WTC11 (cell line): ENCODE results near the gene TMED4. TPM values are rescaled to one million over a fixed set of nuclear protein-coding genes. Genes with fewer than 3 reads are reported as not detected.

Experiments
- CBFB ChIP-seq: sonication (generic); formaldehyde crosslinking; IDR thresholded peaks from 2 replicates; pipeline ENCODE4 v1.8.1; 2022; ENCODE audit warnings: mild to moderate bottlenecking, low read depth, missing genetic modification reagents
- CREB1 ChIP-seq: sonication (generic); formaldehyde crosslinking; IDR thresholded peaks from 2 replicates; pipeline ENCODE4 v1.8.0; 2023; ENCODE audit warnings: mild to moderate bottlenecking, missing genetic modification reagents
- ELF4 ChIP-seq: sonication (generic); formaldehyde crosslinking; IDR thresholded peaks from 2 replicates; pipeline ENCODE4 v1.8.1; 2022; ENCODE audit warnings: low read depth, mild to moderate bottlenecking, moderate library complexity, missing genetic modification reagents
- EMX1 ChIP-seq: fragments of 250-450 bp; sonication (Bioruptor Pico); IDR thresholded peaks from 2 replicates; pipeline ENCODE4 v1.8.0; 2021; ENCODE audit warnings: mild to moderate bottlenecking
- FOXJ3 ChIP-seq: sonication (generic); formaldehyde crosslinking; IDR thresholded peaks from 2 replicates; pipeline ENCODE4 v1.9.0; 2021; ENCODE audit warnings: missing genetic modification reagents, mild to moderate bottlenecking, borderline replicate concordance
- JAZF1 ChIP-seq: fragments of 250-450 bp; sonication (Bioruptor Pico); IDR thresholded peaks from 2 replicates; pipeline ENCODE4 v1.9.0; 2021; ENCODE audit warnings: moderate library complexity, mild to moderate bottlenecking, inconsistent platforms
- NFE2L1 ChIP-seq: sonication (generic); formaldehyde crosslinking; IDR thresholded peaks from 2 replicates; pipeline ENCODE4 v1.8.1; 2023; ENCODE audit warnings: missing genetic modification reagents
- NFYB ChIP-seq: sonication (generic); formaldehyde crosslinking; conservative IDR thresholded peaks from 2 replicates; pipeline ENCODE4 v1.8.0; 2022; ENCODE audit warnings: low read depth, missing genetic modification reagents
- NR2C2 ChIP-seq: sonication (generic); formaldehyde crosslinking; IDR thresholded peaks from 2 replicates; pipeline ENCODE4 v1.8.0; 2022; ENCODE audit warnings: mild to moderate bottlenecking, missing genetic modification reagents
- OVOL2 ChIP-seq: fragments of 250-450 bp; sonication (Bioruptor Pico); IDR thresholded peaks from 2 replicates; pipeline ENCODE4 v1.9.0; 2021; ENCODE audit warnings: mild to moderate bottlenecking, borderline replicate concordance
- RORB ChIP-seq: fragments of 250-450 bp; sonication (Bioruptor Pico); IDR thresholded peaks from 2 replicates; pipeline ENCODE4 v1.9.0; 2021; ENCODE audit warnings: mild to moderate bottlenecking
- SMAD4 ChIP-seq: sonication (generic); formaldehyde crosslinking; IDR thresholded peaks from 2 replicates; pipeline ENCODE4 v1.8.0; 2022; ENCODE audit warnings: mild to moderate bottlenecking, missing genetic modification reagents
- TCF7 ChIP-seq: sonication (generic); formaldehyde crosslinking; IDR thresholded peaks from 2 replicates; pipeline ENCODE4 v1.8.0; 2022; ENCODE audit warnings: mild to moderate bottlenecking, low read depth, missing genetic modification reagents, moderate library complexity
- TEAD1 ChIP-seq: sonication (generic); formaldehyde crosslinking; IDR thresholded peaks from 2 replicates; pipeline ENCODE4 v1.8.0; 2022; ENCODE audit warnings: mild to moderate bottlenecking, missing genetic modification reagents
- TEAD4 ChIP-seq: sonication (generic); formaldehyde crosslinking; IDR thresholded peaks from 2 replicates; pipeline ENCODE4 v1.8.0; 2022; ENCODE audit warnings: mild to moderate bottlenecking, missing genetic modification reagents
- ZNF121 ChIP-seq: sonication (generic); formaldehyde crosslinking; IDR thresholded peaks from 2 replicates; pipeline ENCODE4 v1.8.0; 2023; ENCODE audit warnings: missing genetic modification reagents
- ZNF138 ChIP-seq: sonication (generic); formaldehyde crosslinking; conservative IDR thresholded peaks from 2 replicates; pipeline ENCODE4 v1.8.1; 2022; ENCODE audit warnings: mild to moderate bottlenecking, moderate library complexity, missing genetic modification reagents
- ZNF263 ChIP-seq: sonication (generic); formaldehyde crosslinking; IDR thresholded peaks from 2 replicates; pipeline ENCODE4 v1.8.1; 2022; ENCODE audit warnings: low read depth, mild to moderate bottlenecking, moderate library complexity, missing genetic modification reagents
- ZNF671 ChIP-seq: fragments of 250-450 bp; sonication (Bioruptor Pico); IDR thresholded peaks from 2 replicates; pipeline ENCODE4 v1.8.0; 2021; ENCODE audit warnings: mild to moderate bottlenecking
- total RNA-seq: library from RNA; stranded (reverse); gene quantifications from 3 replicates; pipeline ENCODE4 v1.2.3, GENCODE V29; 2021
- TF ChIP-seq, protein P1 (sequence below): sonication (generic); formaldehyde crosslinking; IDR thresholded peaks from 2 replicates; pipeline ENCODE4 v1.8.0; 2022; ENCODE audit warnings: mild to moderate bottlenecking, missing genetic modification reagents
- TF ChIP-seq, protein P2 (sequence below): sonication (generic); formaldehyde crosslinking; IDR thresholded peaks from 2 replicates; pipeline ENCODE4 v1.8.1; 2023; ENCODE audit warnings: mild to moderate bottlenecking, missing genetic modification reagents, moderate library complexity
- TF ChIP-seq, protein P3 (sequence below): sonication (generic); formaldehyde crosslinking; IDR thresholded peaks from 2 replicates; pipeline ENCODE4 v1.8.0; 2023; ENCODE audit warnings: missing genetic modification reagents
- TF ChIP-seq, protein P4 (sequence below): sonication (generic); formaldehyde crosslinking; IDR thresholded peaks from 2 replicates; pipeline ENCODE4 v1.8.1; 2022; ENCODE audit warnings: mild to moderate bottlenecking, missing genetic modification reagents, moderate library complexity, borderline replicate concordance
- TF ChIP-seq, protein P5 (sequence below): fragments of 250-450 bp; sonication (Bioruptor Pico); IDR thresholded peaks from 2 replicates; pipeline ENCODE4 v1.8.0; 2021; ENCODE audit warnings: mild to moderate bottlenecking
- TF ChIP-seq, protein P6 (sequence below): sonication (generic); formaldehyde crosslinking; IDR thresholded peaks from 2 replicates; pipeline ENCODE4 v1.8.0; 2022; ENCODE audit warnings: mild to moderate bottlenecking, missing genetic modification reagents
- TF ChIP-seq, protein P7 (sequence below): sonication (generic); formaldehyde crosslinking; IDR thresholded peaks from 2 replicates; pipeline ENCODE4 v1.8.1; 2023; ENCODE audit warnings: mild to moderate bottlenecking, missing genetic modification reagents, moderate library complexity
- TF ChIP-seq, protein P8 (sequence below): sonication (generic); formaldehyde crosslinking; IDR thresholded peaks from 2 replicates; pipeline ENCODE4 v1.8.0; 2023; ENCODE audit warnings: missing genetic modification reagents, mild to moderate bottlenecking, borderline replicate concordance

Gene TMED4
- total RNA-seq, 1 experiment from 2014 or later: 58.6 TPM

DNA sequence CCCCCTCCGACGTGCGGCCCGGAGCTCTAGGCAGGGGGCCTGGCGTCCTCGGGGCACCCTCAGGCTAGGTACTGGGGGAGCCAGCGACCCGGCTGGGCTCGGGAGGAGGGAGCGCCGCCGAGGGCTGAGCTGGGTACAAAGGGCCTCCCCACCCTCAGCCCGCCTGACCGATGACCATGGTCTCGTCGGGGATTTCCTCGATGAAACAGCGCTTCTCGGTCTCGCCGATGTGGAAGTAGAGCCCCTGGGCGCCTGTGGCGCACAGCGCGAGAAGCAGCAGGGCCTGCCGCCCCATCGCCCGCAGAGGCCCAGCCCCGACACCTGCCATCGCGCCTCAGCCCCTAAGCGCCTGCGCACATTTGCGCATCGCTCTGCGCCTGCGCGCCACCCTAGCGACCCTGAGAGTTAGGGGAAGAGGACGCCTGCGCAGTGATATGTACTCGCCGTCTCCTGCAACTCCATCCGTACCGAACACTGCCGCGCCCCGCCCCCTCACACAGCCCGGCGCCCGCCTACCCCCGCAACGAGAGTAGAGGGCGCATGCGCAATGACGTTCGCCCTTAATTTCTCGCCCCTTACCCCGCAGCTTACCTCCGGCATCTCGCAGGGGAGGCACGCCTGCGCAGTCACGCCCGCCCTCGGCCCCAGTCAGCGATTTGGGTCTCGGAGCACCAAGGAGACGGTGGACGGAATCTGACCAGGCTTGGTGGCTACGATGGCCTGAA is at the start of gene TMED4 (continued):
- TF ChIP-seq, protein P1, sequence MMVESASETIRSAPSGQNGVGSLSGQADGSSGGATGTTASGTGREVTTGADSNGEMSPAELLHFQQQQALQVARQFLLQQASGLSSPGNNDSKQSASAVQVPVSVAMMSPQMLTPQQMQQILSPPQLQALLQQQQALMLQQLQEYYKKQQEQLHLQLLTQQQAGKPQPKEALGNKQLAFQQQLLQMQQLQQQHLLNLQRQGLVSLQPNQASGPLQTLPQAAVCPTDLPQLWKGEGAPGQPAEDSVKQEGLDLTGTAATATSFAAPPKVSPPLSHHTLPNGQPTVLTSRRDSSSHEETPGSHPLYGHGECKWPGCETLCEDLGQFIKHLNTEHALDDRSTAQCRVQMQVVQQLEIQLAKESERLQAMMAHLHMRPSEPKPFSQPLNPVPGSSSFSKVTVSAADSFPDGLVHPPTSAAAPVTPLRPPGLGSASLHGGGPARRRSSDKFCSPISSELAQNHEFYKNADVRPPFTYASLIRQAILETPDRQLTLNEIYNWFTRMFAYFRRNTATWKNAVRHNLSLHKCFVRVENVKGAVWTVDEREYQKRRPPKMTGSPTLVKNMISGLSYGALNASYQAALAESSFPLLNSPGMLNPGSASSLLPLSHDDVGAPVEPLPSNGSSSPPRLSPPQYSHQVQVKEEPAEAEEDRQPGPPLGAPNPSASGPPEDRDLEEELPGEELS (CRISPR knock-in tag): no peak
- TF ChIP-seq NR2C2 (CRISPR knock-in tag) (no peak), ZNF671 (CRISPR knock-in tag) (no peak), FOXJ3 (CRISPR knock-in tag) (no peak), NFYB (no peak), TEAD1 (no peak), NFE2L1 (CRISPR knock-in tag) (no peak), TCF7 (CRISPR knock-in tag) (no peak), ZNF121 (no peak), ZNF138 (CRISPR knock-in tag) (peak; percentile 94; the same call in 1 of the 2 replicates), JAZF1 (no peak), ZNF263 (CRISPR knock-in tag) (no peak; the same call in 1 of the 2 replicates), CBFB (0 out of 2 replicates have a peak, but pooled peaks have one; percentile 80), OVOL2 (CRISPR knock-in tag) (no peak), SMAD4 (CRISPR knock-in tag) (no peak), TEAD4 (CRISPR knock-in tag) (no peak), EMX1 (CRISPR knock-in tag) (no peak), RORB (CRISPR knock-in tag) (no peak), ELF4 (no peak), CREB1 (CRISPR knock-in tag) (peak; percentile 69; the same call in 1 of the 2 replicates)
- TF ChIP-seq, protein P2, sequence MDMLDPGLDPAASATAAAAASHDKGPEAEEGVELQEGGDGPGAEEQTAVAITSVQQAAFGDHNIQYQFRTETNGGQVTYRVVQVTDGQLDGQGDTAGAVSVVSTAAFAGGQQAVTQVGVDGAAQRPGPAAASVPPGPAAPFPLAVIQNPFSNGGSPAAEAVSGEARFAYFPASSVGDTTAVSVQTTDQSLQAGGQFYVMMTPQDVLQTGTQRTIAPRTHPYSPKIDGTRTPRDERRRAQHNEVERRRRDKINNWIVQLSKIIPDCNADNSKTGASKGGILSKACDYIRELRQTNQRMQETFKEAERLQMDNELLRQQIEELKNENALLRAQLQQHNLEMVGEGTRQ (CRISPR knock-in tag): no peak; the same call in 1 of the 2 replicates
- TF ChIP-seq, protein P3, sequence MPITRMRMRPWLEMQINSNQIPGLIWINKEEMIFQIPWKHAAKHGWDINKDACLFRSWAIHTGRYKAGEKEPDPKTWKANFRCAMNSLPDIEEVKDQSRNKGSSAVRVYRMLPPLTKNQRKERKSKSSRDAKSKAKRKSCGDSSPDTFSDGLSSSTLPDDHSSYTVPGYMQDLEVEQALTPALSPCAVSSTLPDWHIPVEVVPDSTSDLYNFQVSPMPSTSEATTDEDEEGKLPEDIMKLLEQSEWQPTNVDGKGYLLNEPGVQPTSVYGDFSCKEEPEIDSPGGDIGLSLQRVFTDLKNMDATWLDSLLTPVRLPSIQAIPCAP: no peak
- TF ChIP-seq, protein P4, sequence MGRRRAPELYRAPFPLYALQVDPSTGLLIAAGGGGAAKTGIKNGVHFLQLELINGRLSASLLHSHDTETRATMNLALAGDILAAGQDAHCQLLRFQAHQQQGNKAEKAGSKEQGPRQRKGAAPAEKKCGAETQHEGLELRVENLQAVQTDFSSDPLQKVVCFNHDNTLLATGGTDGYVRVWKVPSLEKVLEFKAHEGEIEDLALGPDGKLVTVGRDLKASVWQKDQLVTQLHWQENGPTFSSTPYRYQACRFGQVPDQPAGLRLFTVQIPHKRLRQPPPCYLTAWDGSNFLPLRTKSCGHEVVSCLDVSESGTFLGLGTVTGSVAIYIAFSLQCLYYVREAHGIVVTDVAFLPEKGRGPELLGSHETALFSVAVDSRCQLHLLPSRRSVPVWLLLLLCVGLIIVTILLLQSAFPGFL (CRISPR knock-in tag): no peak
- TF ChIP-seq, protein P5, sequence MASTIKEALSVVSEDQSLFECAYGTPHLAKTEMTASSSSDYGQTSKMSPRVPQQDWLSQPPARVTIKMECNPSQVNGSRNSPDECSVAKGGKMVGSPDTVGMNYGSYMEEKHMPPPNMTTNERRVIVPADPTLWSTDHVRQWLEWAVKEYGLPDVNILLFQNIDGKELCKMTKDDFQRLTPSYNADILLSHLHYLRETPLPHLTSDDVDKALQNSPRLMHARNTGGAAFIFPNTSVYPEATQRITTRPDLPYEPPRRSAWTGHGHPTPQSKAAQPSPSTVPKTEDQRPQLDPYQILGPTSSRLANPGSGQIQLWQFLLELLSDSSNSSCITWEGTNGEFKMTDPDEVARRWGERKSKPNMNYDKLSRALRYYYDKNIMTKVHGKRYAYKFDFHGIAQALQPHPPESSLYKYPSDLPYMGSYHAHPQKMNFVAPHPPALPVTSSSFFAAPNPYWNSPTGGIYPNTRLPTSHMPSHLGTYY (CRISPR knock-in tag): no peak
- TF ChIP-seq, protein P6, sequence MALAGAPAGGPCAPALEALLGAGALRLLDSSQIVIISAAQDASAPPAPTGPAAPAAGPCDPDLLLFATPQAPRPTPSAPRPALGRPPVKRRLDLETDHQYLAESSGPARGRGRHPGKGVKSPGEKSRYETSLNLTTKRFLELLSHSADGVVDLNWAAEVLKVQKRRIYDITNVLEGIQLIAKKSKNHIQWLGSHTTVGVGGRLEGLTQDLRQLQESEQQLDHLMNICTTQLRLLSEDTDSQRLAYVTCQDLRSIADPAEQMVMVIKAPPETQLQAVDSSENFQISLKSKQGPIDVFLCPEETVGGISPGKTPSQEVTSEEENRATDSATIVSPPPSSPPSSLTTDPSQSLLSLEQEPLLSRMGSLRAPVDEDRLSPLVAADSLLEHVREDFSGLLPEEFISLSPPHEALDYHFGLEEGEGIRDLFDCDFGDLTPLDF (CRISPR knock-in tag): 0 out of 2 replicates have a peak, but pooled peaks have one; percentile 33
- TF ChIP-seq, protein P7, sequence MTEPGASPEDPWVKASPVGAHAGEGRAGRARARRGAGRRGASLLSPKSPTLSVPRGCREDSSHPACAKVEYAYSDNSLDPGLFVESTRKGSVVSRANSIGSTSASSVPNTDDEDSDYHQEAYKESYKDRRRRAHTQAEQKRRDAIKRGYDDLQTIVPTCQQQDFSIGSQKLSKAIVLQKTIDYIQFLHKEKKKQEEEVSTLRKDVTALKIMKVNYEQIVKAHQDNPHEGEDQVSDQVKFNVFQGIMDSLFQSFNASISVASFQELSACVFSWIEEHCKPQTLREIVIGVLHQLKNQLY (CRISPR knock-in tag): no peak
- TF ChIP-seq, protein P8, sequence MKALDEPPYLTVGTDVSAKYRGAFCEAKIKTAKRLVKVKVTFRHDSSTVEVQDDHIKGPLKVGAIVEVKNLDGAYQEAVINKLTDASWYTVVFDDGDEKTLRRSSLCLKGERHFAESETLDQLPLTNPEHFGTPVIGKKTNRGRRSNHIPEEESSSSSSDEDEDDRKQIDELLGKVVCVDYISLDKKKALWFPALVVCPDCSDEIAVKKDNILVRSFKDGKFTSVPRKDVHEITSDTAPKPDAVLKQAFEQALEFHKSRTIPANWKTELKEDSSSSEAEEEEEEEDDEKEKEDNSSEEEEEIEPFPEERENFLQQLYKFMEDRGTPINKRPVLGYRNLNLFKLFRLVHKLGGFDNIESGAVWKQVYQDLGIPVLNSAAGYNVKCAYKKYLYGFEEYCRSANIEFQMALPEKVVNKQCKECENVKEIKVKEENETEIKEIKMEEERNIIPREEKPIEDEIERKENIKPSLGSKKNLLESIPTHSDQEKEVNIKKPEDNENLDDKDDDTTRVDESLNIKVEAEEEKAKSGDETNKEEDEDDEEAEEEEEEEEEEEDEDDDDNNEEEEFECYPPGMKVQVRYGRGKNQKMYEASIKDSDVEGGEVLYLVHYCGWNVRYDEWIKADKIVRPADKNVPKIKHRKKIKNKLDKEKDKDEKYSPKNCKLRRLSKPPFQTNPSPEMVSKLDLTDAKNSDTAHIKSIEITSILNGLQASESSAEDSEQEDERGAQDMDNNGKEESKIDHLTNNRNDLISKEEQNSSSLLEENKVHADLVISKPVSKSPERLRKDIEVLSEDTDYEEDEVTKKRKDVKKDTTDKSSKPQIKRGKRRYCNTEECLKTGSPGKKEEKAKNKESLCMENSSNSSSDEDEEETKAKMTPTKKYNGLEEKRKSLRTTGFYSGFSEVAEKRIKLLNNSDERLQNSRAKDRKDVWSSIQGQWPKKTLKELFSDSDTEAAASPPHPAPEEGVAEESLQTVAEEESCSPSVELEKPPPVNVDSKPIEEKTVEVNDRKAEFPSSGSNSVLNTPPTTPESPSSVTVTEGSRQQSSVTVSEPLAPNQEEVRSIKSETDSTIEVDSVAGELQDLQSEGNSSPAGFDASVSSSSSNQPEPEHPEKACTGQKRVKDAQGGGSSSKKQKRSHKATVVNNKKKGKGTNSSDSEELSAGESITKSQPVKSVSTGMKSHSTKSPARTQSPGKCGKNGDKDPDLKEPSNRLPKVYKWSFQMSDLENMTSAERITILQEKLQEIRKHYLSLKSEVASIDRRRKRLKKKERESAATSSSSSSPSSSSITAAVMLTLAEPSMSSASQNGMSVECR (CRISPR knock-in tag): peak; percentile 45; the same call in 1 of the 2 replicates
